ENCODE measurements around the gene EVL.

- no peak for TF ChIP-seq GATA3 (IDR thresholded peaks at IDR 0.05; ENCODE audit: low read depth, low read length)
- TF ChIP-seq GATA2 (IDR thresholded peaks at IDR 0.05; ENCODE audit: low read depth, low read length), result no peak
Measured at GRCh38 chr14:100144996-100145646, 79.9 kb downstream of the EVL start.
